NCI-H2107 treated with DMSO at 0.1 percent for 48 hours (cell line): ENCODE results near the gene RABGAP1L.
"Not testable (repeated sequence)": the region's sequence is repeated elsewhere in the genome, so short reads cannot be mapped to it uniquely, and the experiment has no call there.

Experiments used
- DNase-seq: peaks from one replicate; lab custom pipeline; 2025; ENCODE audit not compliant: unreplicated experiment; lab: John Stamatoyannopoulos, UW

RABGAP1L gene

GRCh38 chr1:174358344-174358743 is 199.0 kb downstream of the RABGAP1L start:
- no peak for DNase-seq

- no peak for DNase-seq
Observed at GRCh38 chr1:174358786-174359453, 199.6 kb downstream of the RABGAP1L start.

- no peak for DNase-seq
Observed at GRCh38 chr1:174359454-174359805, 200.1 kb downstream of the RABGAP1L start.

- no peak for DNase-seq
Observed at GRCh38 chr1:174364996-174365736, 205.8 kb downstream of the RABGAP1L start.

GRCh38 chr1:174366946-174367345 is 207.6 kb downstream of the RABGAP1L start:
- DNase-seq: no peak

- DNase-seq: no peak
Observed at GRCh38 chr1:174367892-174368291, 208.6 kb downstream of the RABGAP1L start.

GRCh38 chr1:174376030-174376429 is 216.7 kb downstream of the RABGAP1L start:
- DNase-seq: no peak

GRCh38 chr1:174391716-174392115 is 232.4 kb downstream of the RABGAP1L start:
- DNase-seq: no peak

GRCh38 chr1:174393885-174394284 is 234.6 kb downstream of the RABGAP1L start:
- DNase-seq: no peak

- DNase-seq: no peak
Observed at GRCh38 chr1:174397261-174397660, 237.9 kb downstream of the RABGAP1L start.

- DNase-seq: no peak
Observed at GRCh38 chr1:174398246-174398645, 238.9 kb downstream of the RABGAP1L start.

- no peak for DNase-seq
Observed at GRCh38 chr1:174399211-174399610, 239.9 kb downstream of the RABGAP1L start.

- no peak for DNase-seq
Observed at GRCh38 chr1:174401075-174401474, 241.8 kb downstream of the RABGAP1L start.

- DNase-seq: no peak
Observed at GRCh38 chr1:174405219-174405618, 245.9 kb downstream of the RABGAP1L start.

- DNase-seq: no peak
Observed at GRCh38 chr1:174406421-174406820, 247.1 kb downstream of the RABGAP1L start.

- no peak for DNase-seq
Observed at GRCh38 chr1:174407665-174408064, 248.3 kb downstream of the RABGAP1L start.

GRCh38 chr1:174408146-174408545 is 248.8 kb downstream of the RABGAP1L start:
- no peak for DNase-seq

- not testable (repeated sequence) for DNase-seq
Observed at GRCh38 chr1:174409801-174410200, 250.5 kb downstream of the RABGAP1L start.

- no peak for DNase-seq
Observed at GRCh38 chr1:174413632-174414031, 254.3 kb downstream of the RABGAP1L start.

GRCh38 chr1:174414203-174414602 is 254.9 kb downstream of the RABGAP1L start:
- no peak for DNase-seq

- no peak for DNase-seq
Observed at GRCh38 chr1:174415506-174415905, 256.2 kb downstream of the RABGAP1L start.

GRCh38 chr1:174417921-174418320 is 258.6 kb downstream of the RABGAP1L start:
- no peak for DNase-seq

GRCh38 chr1:174425121-174425520 is 265.8 kb downstream of the RABGAP1L start:
- DNase-seq: no peak
